K562 (cell line): ENCODE data around the gene ORMDL1. TPM values are rescaled to one million over a fixed set of nuclear protein-coding genes. Genes with fewer than 3 reads are reported as not detected.

ENCODE experiments used
- ATAC-seq: fragments of 200-7000 bp; cut with Tn5 transposase; 3 replicates; pipeline ENCODE4 v1.9.1; 2020; ENCODE audit warnings: moderate library complexity
- BruUV-seq: library from RNA; stranded (reverse); fragments of 400-500 nt; replicated peaks from 2 replicates; lab custom pipeline; 2021; lab: Mats Ljungman, UMichigan
- CTCF ChIA-PET: fragments of 300-600 bp; formaldehyde crosslinking; extraction: SDS; loops from one replicate; lab custom pipeline; 2021; ENCODE audit warnings: low intra/inter-chr PET ratio; lab: Yijun Ruan, JAX
- POLR2A ChIA-PET: fragments of 300-600, 350-650 bp; sonication (Branson Sonifier 250); formaldehyde crosslinking; extraction: SDS; loops from one replicate; lab custom pipeline; 2021; ENCODE audit warnings: antibody characterized with exemption, inconsistent platforms; lab: Yijun Ruan, JAX
- DNase-seq, 4 experiments: peaks; one replicate each; pipeline versions ENCODE4 v3.0.0 to v3.0.0-alpha.2; 2011 to 2018; ENCODE audit warnings: low spot score in 3 of 4, mixed read lengths in 3 of 4; ENCODE audit errors: extremely low read depth in 1 of 4
- FAIRE-seq: peaks from 2 replicates; lab custom pipeline; 2011; peaks lifted over from hg19 to GRCh38; lab: Jason Lieb, UNC
- H2AFZ ChIP-seq: 2 replicates; pipeline ENCODE4 v1.6.0; 2011; ENCODE audit warnings: low read depth, low read length, control low read depth, inconsistent platforms
- H3K27ac ChIP-seq: fragments of 200-600 bp; 3 replicates; pipeline ENCODE4 v1.8.0; 2011; ENCODE audit warnings: low read depth, mild to moderate bottlenecking, control low read depth, inconsistent platforms, low read length, moderate library complexity, mixed read lengths; ENCODE audit errors: extremely low read depth
- H3K27me3 ChIP-seq, 2 experiments: fragments of 300-600 bp in 1 of 2; 2 replicates in 1 of 2; 3 replicates in 1 of 2; pipeline versions ENCODE4 v1.6.0 to v1.8.0; 2011; ENCODE audit warnings: inconsistent platforms in 2 of 2, low read length in 2 of 2, mild to moderate bottlenecking in 1 of 2, mixed read lengths in 1 of 2, moderate library complexity in 1 of 2; ENCODE audit not compliant: control insufficient read depth in 2 of 2, insufficient read depth in 2 of 2
- H3K36me3 ChIP-seq: fragments of 300-600 bp; 3 replicates; pipeline ENCODE4 v1.8.0; 2011; ENCODE audit warnings: mild to moderate bottlenecking, low read length, inconsistent platforms; ENCODE audit not compliant: control insufficient read depth, insufficient read depth
- H3K4me1 ChIP-seq, 2 experiments: fragments of 200-600 bp in 1 of 2; replicated peaks in 1 of 2; 2 replicates in 1 of 2; 3 replicates in 1 of 2; pipeline versions ENCODE4 v1.5.1 to v1.8.0; 2011; ENCODE audit warnings: inconsistent platforms in 2 of 2, low read length in 2 of 2, mild to moderate bottlenecking in 1 of 2, mixed read lengths in 1 of 2, moderate library complexity in 1 of 2; ENCODE audit not compliant: control insufficient read depth in 2 of 2, insufficient read depth in 2 of 2
- H3K4me2 ChIP-seq: 2 replicates; pipeline ENCODE4 v1.6.1; 2011; ENCODE audit warnings: low read length, control low read depth, inconsistent platforms, mixed read lengths; ENCODE audit not compliant: insufficient read depth
- H3K4me3 ChIP-seq: fragments of 200-600 bp; sonication (generic), shearing (Covaris generic); 2 replicates; pipeline ENCODE4 v1.5.1; 2016; ENCODE audit warnings: control low read depth, inconsistent platforms
- H3K79me2 ChIP-seq: fragments of 200-600 bp; 3 replicates; pipeline ENCODE4 v1.8.0; 2011; ENCODE audit warnings: low read length, inconsistent platforms; ENCODE audit not compliant: control insufficient read depth, insufficient read depth
- H3K9ac ChIP-seq, 2 experiments: 2 replicates each; pipeline versions ENCODE4 v1.6.0 to v1.6.1; 2011; ENCODE audit warnings: low read depth in 2 of 2, low read length in 2 of 2, control low read depth in 1 of 2, inconsistent platforms in 1 of 2, mild to moderate bottlenecking in 1 of 2, mixed read lengths in 1 of 2; ENCODE audit not compliant: insufficient read depth in 1 of 2
- H3K9me1 ChIP-seq: one replicate; pipeline ENCODE4 v1.6.0; 2011; ENCODE audit warnings: inconsistent platforms, mild to moderate bottlenecking, low read length, moderate library complexity; ENCODE audit not compliant: control insufficient read depth, insufficient read depth
- H3K9me3 ChIP-seq: replicated peaks from 2 replicates; pipeline ENCODE4 v1.5.1; 2011; ENCODE audit warnings: low read depth, low read length, inconsistent platforms; ENCODE audit not compliant: control insufficient read depth, insufficient read depth
- H4K20me1 ChIP-seq: replicated peaks from 2 replicates; pipeline ENCODE4 v1.6.1; 2011; ENCODE audit warnings: low read length, inconsistent platforms, mixed read lengths; ENCODE audit not compliant: control insufficient read depth, insufficient read depth
- RAD21 ChIP-seq, 2 experiments: fragments of 250-450 bp in 1 of 2; fragments of 450-650 bp in 1 of 2; sonication (Bioruptor Pico) in 1 of 2; formaldehyde crosslinking in 1 of 2; IDR thresholded peaks in 1 of 2; conservative IDR thresholded peaks in 1 of 2; 2 replicates each; pipeline versions ENCODE4 v1.4.0 to v1.8.0; 2020 to 2022; ENCODE audit warnings: mild to moderate bottlenecking in 2 of 2, moderate library complexity in 1 of 2
- TSHZ1 ChIP-seq: fragments of 250-450 bp; sonication (Bioruptor Pico); IDR thresholded peaks from 2 replicates; pipeline ENCODE4 v1.4.0; 2020; ENCODE audit warnings: mild to moderate bottlenecking, moderate library complexity
- USF1 ChIP-seq: sonication (generic); formaldehyde crosslinking; IDR thresholded peaks from 2 replicates; pipeline ENCODE4 v1.9.0; 2022; ENCODE audit warnings: mild to moderate bottlenecking, missing genetic modification reagents
- WGBS: fragments of 100-300 bp; shearing (Covaris generic); methylation state at CpG from one replicate; pipeline ENCODE4 v1.1.6; 2016; ENCODE audit warnings: low coverage, mixed read lengths; ENCODE audit not compliant: insufficient coverage; ENCODE audit errors: missing lambda C conversion rate; 5-methylcytosine and 5-hydroxymethylcytosine counted together
- in situ Hi-C: fragments of 300-500 bp; cut with MboI; formaldehyde crosslinking; loops from 4 replicates; pipeline ENCODE4 v1.15.0; 2018; ENCODE audit warnings: inconsistent platforms, mixed read lengths
- intact Hi-C: fragments of 100-400 bp; cut with micrococcal nuclease; formaldehyde crosslinking; loops from 2 replicates; pipeline ENCODE4 v1.14.2; 2022
- polyA plus RNA-seq, 8 experiments: library from polyadenylated mRNA; depleted of rRNA in 4 of 8; stranded (reverse) in 5 of 8; unstranded in 3 of 8; fragments of >200 nt; fragmentation: Nextera tagmentation in 2 of 8; fragmentation: Illumina TruSeq in 1 of 8; extraction: Ambion mirVana in 2 of 8; extraction: Trizol in 1 of 8; gene quantifications; 2 replicates each; pipeline versions ENCODE4 v1.2.1 to v1.2.3, GENCODE V29; 2011 to 2014; ENCODE audit warnings: inconsistent platforms in 1 of 8, missing spikeins in 1 of 8
- total RNA-seq, 7 experiments: library from RNA; depleted of rRNA in 6 of 7; stranded (reverse); fragments of >200 nt in 6 of 7; fragmentation: Illumina TruSeq in 2 of 7; extraction: Trizol in 2 of 7; gene quantifications; 2 replicates each; pipeline versions ENCODE4 v1.2.1 to v1.2.3, GENCODE V29; 2011 to 2021; ENCODE audit warnings: low replicate concordance in 1 of 7

ORMDL1 gene
- total and polyA plus RNA-seq, 9 of the 15 experiments (the other 6 are each of a cell fraction or from before 2014, with no cell fraction given): 35.1 to 74.2 (median 50.0) TPM

GRCh38 chr2:189763908-189764661, 20.1 kb downstream of the ORMDL1 start:
- ATAC-seq (no peak), FAIRE-seq (peak; percentile 46), DNase-seq (no peak)
- Histone ChIP-seq H3K4me3 (no peak overlapping the region), H2AFZ (peak overlapping the region; percentile 97; the same call in 1 of the 2 replicates), H3K27ac (no peak overlapping the region), H3K27me3 (no peaks in the 10 kb centered on the region), H3K9ac (peak overlapping the region in 1 of 2 experiments; percentile 85; a peak in 1 of 4 replicates), H3K9me1 (no peaks in the 10 kb centered on the region), H3K9me3 (no peaks in the 10 kb centered on the region), H3K4me2 (no peak overlapping the region), H3K36me3 (peaks cover 18% of the 10 kb centered on the region; the same call in 1 of the 3 replicates), H4K20me1 (no peaks in the 10 kb centered on the region), H3K79me2 (peaks cover 4% of the 10 kb centered on the region; the same call in 2 of the 3 replicates), H3K4me1 (no peaks in the 10 kb centered on the region; a peak in 1 of 5 replicates)
- intact Hi-C loops: loop anchor here (2.0 kb wide), 2 partner anchors 21 to 103 kb away; partner anchors contain the start of genes ASNSD1, ORMDL1 and PMS1
- in situ Hi-C loops: no loop called here
- 75% methylated on average over 4 of the region's 4 CpGs for WGBS
- POLR2A ChIA-PET: interaction anchor here (0.6 to 0.8 kb wide), 2 partner anchors 304 to 438 kb away, joined by 3 read pairs; no protein-coding TSS in a partner anchor
- TF ChIP-seq RAD21 (CRISPR knock-in tag; conservative IDR thresholded peaks at IDR 0.05 in 1 of 2, IDR thresholded peaks at IDR 0.05 in 1 of 2) (peak in 1 of 2 experiments; percentile 10; a peak in 1 of 4 replicates), TSHZ1 (no peak), USF1 (CRISPR knock-in tag) (no peak)
- CTCF ChIA-PET: interaction anchor here (0.9 kb wide), 1 partner anchor 12 kb away, joined by 3 read pairs; no protein-coding TSS in a partner anchor
- BruUV-seq: no TSS peak
